Nephron progenitor cell (in vitro differentiated cells): Measurements from ENCODE around the gene TMEM187.

Source experiments
- DNase-seq: peaks from one replicate; pipeline ENCODE4 v3.0.0; 2021
- H3K27ac Mint-ChIP-seq: 2 replicates; pipeline ENCODE4 v1.8.0; 2021; ENCODE audit warnings: mild to moderate bottlenecking, moderate library complexity, mixed read lengths
- H3K27me3 Mint-ChIP-seq: 2 replicates; pipeline ENCODE4 v1.8.0; 2021; ENCODE audit warnings: mild to moderate bottlenecking, low read depth, mixed read lengths; ENCODE audit not compliant: poor library complexity
- H3K36me3 Mint-ChIP-seq: 2 replicates; pipeline ENCODE4 v1.8.0; 2021; ENCODE audit warnings: low read depth, mixed read lengths
- H3K4me1 Mint-ChIP-seq: 2 replicates; pipeline ENCODE4 v1.8.0; 2021; ENCODE audit warnings: mixed read lengths
- H3K4me3 Mint-ChIP-seq: 2 replicates; pipeline ENCODE4 v1.8.0; 2021; ENCODE audit warnings: mild to moderate bottlenecking, moderate library complexity, mixed read lengths
- H3K9me3 Mint-ChIP-seq: 2 replicates; pipeline ENCODE4 v1.8.0; 2021; ENCODE audit warnings: mild to moderate bottlenecking, moderate library complexity, mixed read lengths
- CTCF ChIP-seq: fragments of 200-600 bp; sonication (generic); IDR thresholded peaks from 2 replicates; pipeline ENCODE4 v1.5.0; 2021; ENCODE audit warnings: antibody characterized with exemption

TMEM187 gene

GRCh38 chrX:153933748-153934147 is 38.8 kb upstream of the TMEM187 start:
- Mint-ChIP-seq H3K27me3 (peaks cover 3% of the 10 kb centered on the region), H3K4me3 (peak overlapping the region; percentile 82), H3K4me1 (peaks cover 18% of the 10 kb centered on the region), H3K9me3 (peaks cover 59% of the 10 kb centered on the region), H3K36me3 (peaks cover 18% of the 10 kb centered on the region), H3K27ac (no peak overlapping the region)
- TF ChIP-seq CTCF: no peak
- no peak for DNase-seq

- DNase-seq: no peak
- Mint-ChIP-seq H3K4me3 (peak overlapping the region; percentile 82), H3K27me3 (peaks cover 3% of the 10 kb centered on the region), H3K36me3 (peaks cover 14% of the 10 kb centered on the region), H3K27ac (no peak overlapping the region), H3K4me1 (peaks cover 13% of the 10 kb centered on the region), H3K9me3 (peaks cover 56% of the 10 kb centered on the region)
- no peak for TF ChIP-seq CTCF
These were observed 38.3 kb upstream of the TMEM187 start for GRCh38 chrX:153934148-153934761.

- H3K27me3 Mint-ChIP-seq: peaks cover 5% of the 10 kb centered on the region
- no peak within 1 kb of the TSS for H3K27ac Mint-ChIP-seq
- TF ChIP-seq CTCF: no peak
- peak within 1 kb of the TSS; percentile 82 for H3K4me3 Mint-ChIP-seq
- peak; percentile 73 for DNase-seq
- H3K4me1 Mint-ChIP-seq: peaks cover 15% of the 10 kb centered on the region
- H3K36me3 Mint-ChIP-seq: peaks cover 13% of the 10 kb centered on the region
- peaks cover 57% of the 10 kb centered on the region for H3K9me3 Mint-ChIP-seq
These were observed 37.7 kb upstream of the TMEM187 start, which contains the start of gene NAA10 for GRCh38 chrX:153934762-153935325. Gene NAA10, minus strand, starts transcription at chrX:153935037. Its CDS starts 133 bp downstream, at chrX:153934904.

GRCh38 chrX:153935326-153935851 is 37.2 kb upstream of the TMEM187 start:
- peaks cover 13% of the 10 kb centered on the region for H3K36me3 Mint-ChIP-seq
- H3K27me3 Mint-ChIP-seq: peaks cover 11% of the 10 kb centered on the region
- H3K27ac Mint-ChIP-seq: no peak overlapping the region
- peaks cover 20% of the 10 kb centered on the region for H3K4me1 Mint-ChIP-seq
- no peak for TF ChIP-seq CTCF
- H3K4me3 Mint-ChIP-seq: peak overlapping the region; percentile 68
- peaks cover 59% of the 10 kb centered on the region for H3K9me3 Mint-ChIP-seq
- DNase-seq: no peak

GRCh38 chrX:153937056-153937455 is 35.5 kb upstream of the TMEM187 start:
- H3K27ac Mint-ChIP-seq: no peak overlapping the region
- no peak for TF ChIP-seq CTCF
- peak overlapping the region; percentile 56 for H3K4me3 Mint-ChIP-seq
- no peak for DNase-seq
- H3K4me1 Mint-ChIP-seq: peaks cover 26% of the 10 kb centered on the region
- peaks cover 14% of the 10 kb centered on the region for H3K27me3 Mint-ChIP-seq
- H3K9me3 Mint-ChIP-seq: peaks cover 47% of the 10 kb centered on the region
- no peaks in the 10 kb centered on the region for H3K36me3 Mint-ChIP-seq
